GM18868 (cell line): ENCODE data around the gene GPC6.

Experiments
- ATAC-seq: cut with Tn5 transposase; IDR thresholded peaks from one replicate; pipeline ENCODE4 v1.9.1; 2021; ENCODE audit warnings: mild to moderate bottlenecking, moderate library complexity; ENCODE audit not compliant: unreplicated experiment

Gene GPC6

DNA sequence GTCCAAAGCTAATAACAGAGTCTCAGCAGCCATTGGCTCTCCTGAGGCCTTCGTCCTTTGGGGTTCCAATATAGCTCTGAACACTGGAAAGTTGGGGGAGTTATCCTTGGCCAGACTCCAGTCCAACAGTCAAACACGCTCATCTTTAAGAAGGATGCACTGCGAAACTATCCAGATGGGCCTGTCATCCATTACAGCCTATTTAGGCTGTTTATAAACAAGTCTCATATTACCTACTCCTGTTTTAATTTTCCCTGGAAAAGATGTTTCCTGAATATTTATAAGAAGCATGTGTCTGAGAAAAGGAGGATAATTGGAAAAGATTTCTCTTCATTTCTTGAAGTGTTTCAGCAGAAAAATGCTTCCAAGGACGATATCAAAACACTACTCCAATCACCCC, 1082.2 kb downstream of the GPC6 start:
- no peak for ATAC-seq

DNA sequence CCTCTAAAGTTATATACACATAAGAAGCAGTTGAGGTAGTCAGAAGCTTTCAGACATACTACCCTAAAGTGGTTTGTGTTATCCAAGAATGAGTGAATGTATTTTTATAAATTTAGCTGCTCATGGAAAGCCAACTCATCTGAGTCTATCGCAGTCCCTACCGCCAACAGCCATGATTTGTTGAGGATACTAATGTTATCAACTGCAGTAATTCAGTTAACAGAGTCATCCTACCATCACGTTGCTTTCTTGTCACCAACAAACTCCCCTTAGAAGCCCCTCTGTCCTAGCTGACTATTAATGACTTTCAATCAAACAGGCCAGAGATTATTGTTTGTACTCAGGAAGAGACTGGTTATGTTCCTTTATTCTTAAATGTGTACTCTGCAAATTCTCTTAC, 1083.0 kb downstream of the GPC6 start:
- ATAC-seq: no peak

DNA sequence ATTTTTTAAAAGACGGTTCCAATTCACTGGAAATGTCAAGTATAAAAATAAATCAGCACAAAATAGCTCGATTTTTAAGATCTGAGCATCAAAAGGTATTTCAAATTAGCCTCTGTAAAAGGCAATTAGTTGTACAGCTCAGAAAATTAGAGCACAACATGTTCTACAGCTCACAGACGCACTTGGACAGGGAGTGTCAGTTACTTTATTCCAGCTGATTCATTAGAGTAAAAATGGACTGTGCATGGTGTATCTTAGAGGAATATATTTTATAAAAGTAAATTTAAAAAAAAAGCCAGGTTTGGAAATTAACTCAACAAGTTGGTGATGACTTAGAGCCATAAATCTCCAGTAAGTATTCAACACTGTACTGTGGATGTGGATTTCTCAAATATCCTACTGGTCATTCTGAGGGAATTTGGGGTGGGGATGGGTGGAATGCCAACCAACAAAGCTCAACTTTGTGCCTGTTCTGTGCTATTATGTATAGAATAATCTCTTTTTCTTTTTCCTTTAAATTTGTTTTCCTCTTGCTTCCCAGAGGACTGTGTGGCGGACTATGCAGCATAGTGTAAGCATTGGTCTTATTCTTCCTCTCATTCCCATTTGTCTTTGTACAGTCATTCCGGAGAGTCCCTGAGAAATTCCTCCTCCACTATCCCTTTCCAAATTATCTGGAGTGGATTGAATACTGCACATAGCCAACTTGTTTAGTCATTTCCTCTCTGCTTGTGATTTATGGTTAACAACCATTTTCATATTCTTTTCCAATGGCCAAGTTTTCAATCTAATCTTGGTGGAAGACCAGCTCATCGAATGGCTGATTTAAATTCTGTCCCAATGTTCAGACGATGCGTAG, 1083.6 kb downstream of the GPC6 start:
- ATAC-seq: no peak

DNA sequence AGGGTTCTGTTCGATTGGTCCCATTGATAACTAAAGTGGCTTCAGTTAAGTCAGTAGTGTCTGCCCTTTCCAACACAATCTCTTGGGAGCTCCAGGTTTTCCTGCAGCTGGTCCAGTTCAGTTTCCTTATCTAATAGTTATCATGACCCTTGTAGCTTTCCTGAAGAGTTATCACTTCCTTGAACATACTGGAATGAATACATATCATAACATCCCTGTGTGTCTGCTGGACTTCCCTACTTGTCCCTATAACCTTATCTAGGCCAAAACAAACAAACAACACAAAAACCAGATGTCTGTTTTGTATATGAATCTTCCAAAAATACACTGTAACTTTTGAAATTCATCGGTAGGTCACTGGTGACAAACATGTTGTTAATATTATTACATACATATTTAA, 1085.3 kb downstream of the GPC6 start:
- ATAC-seq: no peak

GRCh38 chr13:94312511-94313216, 1086.1 kb downstream of the GPC6 start:
- ATAC-seq: peak; percentile 69

DNA sequence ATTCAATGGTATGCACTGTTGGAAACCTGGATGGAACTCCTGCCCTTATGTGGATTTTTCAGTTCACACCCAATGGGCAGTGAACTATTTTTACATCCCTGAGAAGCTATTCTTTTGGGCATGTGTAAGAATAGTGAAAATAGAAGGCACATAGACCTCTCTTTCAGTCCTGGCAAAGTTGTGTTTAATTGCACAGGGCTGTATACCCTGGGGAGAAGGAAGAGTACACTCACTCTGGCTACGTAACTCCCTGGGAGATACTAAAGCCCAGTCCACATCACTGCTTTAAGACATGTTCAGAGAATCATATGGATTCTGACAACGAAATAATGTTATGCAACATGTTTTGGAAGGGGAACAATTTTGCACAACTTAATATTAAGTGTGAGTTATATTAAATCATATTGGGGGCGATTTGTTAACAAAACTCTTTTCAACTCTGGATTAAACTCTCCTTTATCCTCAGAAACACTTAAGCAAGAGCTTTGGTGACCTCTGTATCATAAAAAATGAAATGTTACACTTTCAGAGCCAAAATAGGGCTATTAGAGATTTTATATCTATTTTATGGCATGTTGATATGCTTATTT, 1086.8 kb downstream of the GPC6 start:
- ATAC-seq: no peak

DNA sequence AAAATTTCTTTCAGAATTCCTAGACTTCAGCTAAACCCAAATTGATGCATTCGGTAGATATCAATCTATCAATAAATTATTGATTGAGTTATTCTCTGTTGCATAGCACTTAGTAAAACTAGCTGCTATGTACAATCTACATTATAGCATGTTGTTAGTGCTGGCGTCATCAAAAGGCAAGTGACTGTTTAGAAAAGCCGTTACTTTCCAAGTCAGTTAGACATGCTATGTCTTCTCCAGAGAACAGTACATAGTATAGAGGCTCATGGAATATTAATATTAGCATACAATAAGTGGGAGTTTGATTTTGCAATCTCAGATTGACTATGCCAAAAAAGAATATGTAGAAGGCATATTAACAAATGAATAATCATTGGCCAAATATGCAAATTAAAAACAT, 1087.3 kb downstream of the GPC6 start:
- no peak for ATAC-seq

DNA sequence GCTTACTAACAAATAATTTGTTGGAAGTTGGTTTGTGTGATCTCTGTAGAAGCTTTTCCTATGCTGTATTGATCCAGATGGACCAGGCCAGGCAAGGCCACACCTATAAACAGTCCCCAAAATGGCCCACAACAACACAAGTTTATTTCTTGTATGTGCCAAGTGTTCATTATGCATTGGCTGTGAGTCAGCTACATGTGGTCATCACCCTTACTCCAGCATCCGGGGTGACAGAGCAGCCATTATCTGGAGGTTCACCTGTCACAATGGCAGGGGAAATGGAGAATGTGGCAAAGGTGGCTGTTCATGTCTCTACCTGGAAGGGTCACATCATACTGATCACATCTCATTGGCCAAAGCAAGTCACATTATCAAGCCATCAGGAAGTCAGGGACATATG, 1088.6 kb downstream of the GPC6 start:
- ATAC-seq: no peak

GRCh38 chr13:94317063-94317491, 1090.5 kb downstream of the GPC6 start:
- ATAC-seq: peak; percentile 63

DNA sequence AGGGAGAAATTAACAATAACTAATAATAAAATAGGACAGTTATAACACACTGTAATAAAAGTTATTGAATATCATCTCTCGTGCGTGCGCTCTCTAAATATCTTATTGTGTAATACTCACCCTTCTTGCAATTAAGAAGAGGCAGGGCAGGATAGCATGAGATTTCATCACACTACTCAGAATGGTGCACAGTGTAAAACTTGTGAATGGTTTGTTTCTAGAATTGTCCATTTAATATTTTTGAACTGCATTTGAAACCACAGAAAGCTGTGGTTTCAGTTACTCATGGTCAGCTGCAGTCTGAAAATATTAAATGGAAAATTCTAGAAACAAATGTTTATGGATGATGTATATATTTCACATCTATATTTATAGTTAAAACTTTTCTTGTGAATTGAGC, 1091.8 kb downstream of the GPC6 start:
- no peak for ATAC-seq

DNA sequence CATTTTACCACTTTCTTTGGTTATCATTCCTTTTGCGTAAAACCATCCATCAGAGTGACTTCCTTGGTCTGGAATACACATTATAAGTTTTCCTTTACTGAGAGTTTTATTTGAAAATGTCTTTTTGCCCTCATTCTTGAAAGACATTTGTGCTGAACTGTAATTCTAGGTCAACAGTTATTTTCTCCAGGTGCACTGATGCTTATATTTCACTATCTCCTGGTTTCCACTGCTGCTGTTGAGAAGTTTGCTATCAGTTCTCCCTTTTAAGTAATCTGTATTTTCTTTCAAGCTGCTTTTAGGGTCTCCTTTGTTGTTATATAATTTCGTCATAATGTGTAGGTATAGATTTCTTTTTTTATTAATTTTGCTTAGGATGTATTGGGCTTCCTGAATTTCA, 1092.9 kb downstream of the GPC6 start:
- no peak for ATAC-seq

- ATAC-seq: no peak
Measured at GRCh38 chr13:94322925-94323763, 1096.5 kb downstream of the GPC6 start.

DNA sequence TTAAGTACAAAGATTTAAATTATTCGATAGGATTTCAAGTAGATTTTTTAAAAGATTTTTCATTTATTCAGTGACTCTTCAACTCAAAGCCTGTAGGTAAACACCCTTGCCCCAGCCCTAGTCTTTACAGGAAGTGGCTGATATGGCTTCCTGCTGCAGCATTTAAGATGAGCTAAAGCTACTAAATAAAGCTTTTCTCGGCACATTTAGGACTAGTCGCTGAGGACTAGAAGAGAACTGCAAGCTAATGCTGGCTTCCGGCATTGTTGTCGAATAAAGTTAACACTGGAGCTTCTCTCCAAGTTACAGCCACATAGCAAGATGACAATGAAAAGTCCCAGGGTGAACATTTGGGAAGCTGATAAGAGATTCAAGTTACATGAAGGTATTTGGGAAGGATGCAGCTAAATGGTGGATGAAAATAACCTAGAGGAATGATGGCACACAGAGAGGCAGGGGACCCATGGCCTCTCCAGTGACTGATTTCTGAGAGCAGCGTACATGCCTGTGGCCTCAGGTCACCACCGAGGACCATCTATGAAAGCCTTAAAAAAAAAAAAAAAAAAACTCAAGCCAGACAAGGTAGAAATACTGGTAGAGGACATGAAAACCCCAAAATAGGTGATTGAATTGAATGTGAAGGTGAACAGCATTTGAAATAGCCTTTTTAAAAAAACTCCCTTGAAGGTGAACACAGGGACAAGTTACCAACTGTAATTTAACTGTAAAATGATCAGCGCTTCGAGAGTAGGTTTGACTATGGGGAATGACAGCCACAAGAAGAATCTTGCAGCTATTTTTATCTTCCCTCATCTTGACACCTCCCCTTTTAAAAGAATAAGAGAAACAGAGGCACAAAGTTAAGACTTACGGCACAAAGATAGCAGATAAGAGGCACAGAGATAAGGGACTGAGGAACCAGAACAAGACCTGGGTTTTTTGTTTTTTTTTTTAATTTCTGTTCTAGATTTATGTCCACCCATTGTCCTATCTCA, 1097.5 kb downstream of the GPC6 start:
- ATAC-seq: peak; percentile 30

DNA sequence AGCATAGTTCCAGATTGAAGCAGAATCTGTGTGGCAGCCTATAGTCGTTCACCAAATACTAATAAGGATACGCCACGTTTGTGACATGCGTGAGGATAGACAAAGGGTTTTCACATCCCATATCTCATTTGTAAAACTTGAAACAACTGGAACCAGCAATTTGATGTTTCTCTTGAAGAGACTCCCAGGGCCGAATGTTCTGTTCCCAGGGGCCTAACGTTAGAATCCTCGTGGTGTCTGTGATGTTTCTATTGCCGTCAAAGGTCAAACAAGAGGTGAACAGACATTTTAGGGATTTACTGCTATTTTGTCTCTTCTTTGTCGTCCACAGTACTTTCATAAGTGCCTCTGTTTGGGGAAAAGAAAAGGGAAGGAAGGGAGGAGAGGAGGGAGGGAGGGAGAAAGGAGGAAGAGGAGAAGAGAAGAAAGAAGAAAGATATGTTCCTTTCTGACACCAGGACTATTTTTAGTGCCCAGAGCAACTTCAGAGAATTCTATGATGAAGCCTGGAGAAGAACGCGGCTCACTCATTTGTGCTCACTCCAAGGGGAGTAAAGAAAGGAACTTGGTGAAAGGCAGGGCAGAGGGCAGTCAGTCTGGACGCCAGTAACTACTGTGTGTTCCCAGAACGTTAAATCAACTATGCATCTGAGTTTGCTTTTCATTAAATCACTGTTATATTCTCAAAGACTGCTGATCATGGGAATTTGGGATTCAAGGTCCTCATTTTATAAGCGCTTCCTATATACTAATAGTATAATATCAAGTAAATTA, 1098.3 kb downstream of the GPC6 start:
- no peak for ATAC-seq

DNA sequence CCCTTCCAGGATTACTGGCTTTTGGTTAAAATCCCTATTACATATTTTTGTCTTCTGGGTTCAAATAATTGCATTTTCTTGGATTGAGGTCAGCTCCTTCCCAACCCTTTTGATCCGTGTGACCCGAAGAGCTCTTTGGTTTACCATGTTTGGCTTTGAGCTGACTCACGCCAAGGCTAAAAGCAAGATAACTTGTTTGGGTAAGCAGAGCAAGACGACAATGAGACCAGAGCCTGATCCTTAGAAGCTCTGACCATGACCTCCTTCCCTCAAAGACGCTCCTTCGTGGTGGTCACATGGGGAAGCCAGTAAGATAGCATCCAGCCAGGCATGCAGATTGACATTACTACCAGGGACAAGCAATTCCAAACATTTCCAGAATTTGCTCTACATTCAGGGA, 1099.0 kb downstream of the GPC6 start:
- no peak for ATAC-seq

- ATAC-seq: peak; percentile 94
Measured at GRCh38 chr13:94327318-94327717, 1100.7 kb downstream of the GPC6 start.

DNA sequence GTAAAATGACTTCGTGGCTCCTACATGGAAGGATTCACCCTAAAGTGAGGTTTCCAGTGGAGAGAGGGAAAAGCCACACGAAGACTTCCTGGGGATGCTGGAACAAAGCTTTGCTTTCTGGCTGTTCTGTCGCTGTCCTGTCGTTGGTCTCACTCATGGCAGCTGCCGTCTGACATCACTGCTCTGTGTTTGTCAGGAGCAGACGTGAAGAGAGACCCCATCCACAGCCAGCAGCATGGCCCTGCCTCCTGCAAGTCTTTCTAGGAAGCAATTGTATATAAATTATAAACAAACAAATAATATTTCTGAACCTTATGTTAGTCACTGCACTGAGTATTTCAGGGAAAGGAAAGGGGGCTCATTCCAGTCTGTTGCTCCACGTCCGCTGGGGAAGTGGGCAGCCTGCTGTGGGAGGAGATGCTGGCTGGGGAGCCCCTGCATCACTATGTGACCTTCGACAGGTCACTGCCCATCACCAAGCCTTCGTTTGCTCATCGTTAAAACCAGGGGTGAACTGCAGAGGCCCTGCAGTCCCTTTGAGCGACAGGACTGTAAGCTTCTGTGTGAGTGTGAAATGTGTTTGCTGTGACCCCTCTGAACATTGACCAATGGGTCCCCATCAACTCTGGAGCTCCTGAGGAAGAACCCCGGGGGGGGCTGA, 1101.9 kb downstream of the GPC6 start:
- ATAC-seq: no peak

DNA sequence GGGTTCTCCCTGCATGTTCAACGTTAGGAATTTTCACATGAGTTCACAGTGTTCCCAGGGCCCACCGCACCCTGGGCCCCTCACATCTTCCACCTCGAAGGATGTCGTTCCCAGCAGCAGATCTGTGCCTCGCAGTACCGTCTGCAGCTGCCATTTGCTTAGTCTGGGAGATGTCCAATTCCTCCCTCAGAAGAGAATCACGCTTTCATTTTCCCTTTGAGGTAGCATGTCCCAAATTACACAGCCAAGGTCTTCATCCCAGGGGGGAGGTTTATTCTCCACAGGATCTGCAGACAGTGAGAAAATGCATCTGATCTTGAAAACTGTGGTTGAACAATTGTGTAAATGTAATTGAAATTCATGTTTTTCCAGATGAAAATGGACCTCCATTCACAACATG, 1102.7 kb downstream of the GPC6 start:
- no peak for ATAC-seq
